Gastroesophageal sphincter (tissue), 4 donors: ENCODE results near the gene MEGF8. TPM values are rescaled to one million over a fixed set of nuclear protein-coding genes. Genes with fewer than 3 reads are reported as not detected.
A peak's percentile ranks its signal among the peaks of the same experiment; 100 is the strongest.

Experiments
- ATAC-seq: fragments of 150-250 bp; one replicate; pipeline ENCODE4 v1.9.1; 2016; ENCODE audit warnings: mild to moderate bottlenecking, moderate library complexity
- H3K27ac ChIP-seq, 4 donors: fragments of 200-600 bp; sonication (generic) in 3 of 4; 1 replicate in 3 of 4; 2 replicates in 1 of 4; pipeline ENCODE4 v1.5.1; 2016 to 2019
- H3K27me3 ChIP-seq: fragments of 200-600 bp; sonication (generic); one replicate; pipeline ENCODE4 v1.5.1; 2019
- H3K36me3 ChIP-seq, 2 donors: fragments of 200-600 bp; sonication (generic); one replicate each; pipeline ENCODE4 v1.5.1; 2019; ENCODE audit warnings: control low read depth in 1 of 2
- H3K4me1 ChIP-seq, 3 donors: fragments of 200-600 bp; sonication (generic); 1 replicate in 2 of 3; 2 replicates in 1 of 3; pipeline ENCODE4 v1.5.1; 2016 to 2019; ENCODE audit warnings: control low read depth in 2 of 3
- H3K4me3 ChIP-seq, 2 donors: fragments of 200-600 bp; sonication (generic); one replicate each; pipeline ENCODE4 v1.5.1; 2019; ENCODE audit warnings: mild to moderate bottlenecking in 1 of 2, moderate library complexity in 1 of 2
- H3K9me3 ChIP-seq, 3 donors: fragments of 200-600 bp; sonication (generic); one replicate each; pipeline ENCODE4 v1.5.1; 2017 to 2019; ENCODE audit warnings: control low read depth in 2 of 3
- CTCF ChIP-seq, 4 experiments: fragments of 200-600 bp in 2 of 4; fragments of 450-650 bp in 2 of 4; sonication (generic) in 1 of 4; IDR thresholded peaks; one replicate each; pipeline ENCODE4 v1.5.1; 2017 to 2019; ENCODE audit warnings: antibody characterized with exemption in 4 of 4, mild to moderate bottlenecking in 2 of 4, moderate library complexity in 2 of 4
- EP300 ChIP-seq: sonication (generic); formaldehyde crosslinking; IDR thresholded peaks from one replicate; pipeline ENCODE4 v1.6.1; 2017; ENCODE audit warnings: antibody characterized with exemption, mild to moderate bottlenecking
- POLR2A ChIP-seq, 2 donors: fragments of 450-650 bp; IDR thresholded peaks; one replicate each; pipeline ENCODE4 v1.6.1; 2017; ENCODE audit warnings: antibody characterized with exemption in 2 of 2, mild to moderate bottlenecking in 2 of 2, moderate library complexity in 1 of 2
- POLR2AphosphoS5 ChIP-seq: sonication (generic); formaldehyde crosslinking; IDR thresholded peaks from one replicate; pipeline ENCODE4 v1.6.1; 2017; ENCODE audit warnings: antibody characterized with exemption
- WGBS, 2 donors: methylation state at CpG; one replicate each; pipeline ENCODE4 v1.1.5; 2018; ENCODE audit warnings: low coverage in 1 of 2; 5-methylcytosine and 5-hydroxymethylcytosine counted together
- total RNA-seq, 4 donors: library from RNA; depleted of rRNA; stranded (reverse); fragments of >200 nt; gene quantifications; one replicate each; pipeline ENCODE4 v1.1.0, GENCODE V29; 2016

Gene MEGF8
- total RNA-seq, 4 donors from 2014 or later: 13.9 to 44.4 (median 18.1) TPM

DNA sequence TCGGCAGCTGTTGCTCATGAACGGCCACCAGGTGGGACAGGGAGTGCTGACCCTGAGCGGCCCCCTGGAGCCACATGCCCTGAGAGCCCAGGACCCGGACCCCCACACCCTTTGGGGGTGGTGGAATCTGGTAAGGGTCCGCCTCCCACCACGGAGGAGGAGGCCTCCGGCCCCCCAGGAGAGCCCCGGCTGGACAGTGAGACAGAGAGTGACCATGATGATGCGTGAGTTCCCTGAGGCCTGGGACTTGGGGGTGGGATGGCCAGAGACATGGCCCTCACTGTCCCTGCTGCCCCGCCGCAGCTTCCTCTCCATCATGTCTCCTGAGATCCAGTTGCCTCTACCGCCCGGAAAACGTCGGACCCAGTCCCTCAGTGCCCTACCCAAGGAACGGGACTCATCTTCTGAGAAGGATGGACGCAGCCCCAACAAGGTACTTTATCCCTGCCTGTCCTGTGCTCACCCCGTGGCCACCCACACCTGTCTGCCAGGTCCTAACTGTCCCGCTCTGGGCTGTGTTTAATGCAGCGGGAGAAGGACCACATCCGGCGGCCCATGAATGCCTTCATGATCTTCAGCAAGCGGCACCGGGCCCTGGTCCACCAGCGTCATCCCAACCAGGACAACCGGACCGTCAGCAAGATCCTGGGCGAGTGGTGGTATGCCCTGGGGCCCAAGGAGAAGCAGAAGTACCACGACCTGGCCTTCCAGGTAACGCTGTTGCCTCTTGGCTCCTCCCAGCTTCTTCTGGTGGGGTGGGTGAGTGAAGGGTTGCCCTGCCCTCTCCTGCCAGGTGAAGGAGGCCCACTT lies 38.2 kb upstream of the MEGF8 start:
- no peak for ATAC-seq
- WGBS, 2 donors: 100% methylated on average over 3 of the region's 30 CpGs; no CpG with 5 or more reads in 1 of the 2 donors
- Histone ChIP-seq H3K4me3 (peak overlapping the region in 1 of 2 donors; percentile 68), H3K27ac (peak overlapping the region in 3 of 4 donors; percentile 97 to 99 (median 98)), H3K36me3 (peaks cover 0 to 56% of the 10 kb centered on the region in 2 donors), H3K4me1 (peaks cover 0 to 54% (median 30%) of the 10 kb centered on the region in 3 donors), H3K9me3 (no peaks in the 10 kb centered on the region), H3K27me3 (no peaks in the 10 kb centered on the region)
- TF ChIP-seq EP300 (no peak), CTCF (IDR thresholded peaks at IDR 0.05) (no peak), POLR2A (IDR thresholded peaks at IDR 0.05) (no peak), POLR2AphosphoS5 (no peak)

GRCh38 chr19:42287827-42288107 lies 37.7 kb upstream of the MEGF8 start:
- H3K27me3 ChIP-seq: no peaks in the 10 kb centered on the region
- ATAC-seq: no peak
- no CpG with 5 or more reads among the region's 10 CpGs for WGBS, 2 donors
- TF ChIP-seq POLR2AphosphoS5 (no peak), POLR2A (IDR thresholded peaks at IDR 0.05) (no peak), CTCF (IDR thresholded peaks at IDR 0.05) (no peak), EP300 (no peak)
- peak overlapping the region in 1 of 4 donors; percentile 98 for H3K27ac ChIP-seq
- H3K9me3 ChIP-seq: no peaks in the 10 kb centered on the region
- H3K36me3 ChIP-seq: peaks cover 0 to 61% of the 10 kb centered on the region in 2 donors
- no peak overlapping the region for H3K4me3 ChIP-seq
- H3K4me1 ChIP-seq: peaks cover 0 to 48% (median 26%) of the 10 kb centered on the region in 3 donors

DNA sequence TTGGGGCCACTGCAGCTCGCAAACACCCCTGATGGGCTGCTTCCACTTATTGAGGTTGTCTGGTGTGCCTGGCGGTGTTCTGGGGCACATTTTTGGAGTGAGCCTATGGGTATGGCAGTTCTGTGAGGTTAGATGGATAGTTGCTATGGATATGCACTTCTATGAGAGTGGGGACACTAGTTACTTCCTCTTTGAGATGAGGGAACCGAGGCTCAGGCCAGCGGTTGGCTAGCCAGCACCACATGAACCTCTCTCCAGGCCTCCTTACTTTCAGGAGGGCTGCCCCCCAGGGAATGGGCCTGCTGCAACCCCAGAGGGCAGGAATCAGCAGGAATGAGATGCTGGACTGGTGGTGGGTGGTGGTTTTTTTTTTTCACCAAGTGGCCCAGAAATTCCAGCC lies 37.0 kb upstream of the MEGF8 start:
- no peaks in the 10 kb centered on the region for H3K27me3 ChIP-seq
- no peak overlapping the region for H3K4me3 ChIP-seq
- 80% methylated on average over 1 to 2 of the region's 4 CpGs for WGBS, 2 donors
- no peak for ATAC-seq
- no peaks in the 10 kb centered on the region for H3K9me3 ChIP-seq
- peak overlapping the region in 2 of 4 donors; percentile 9 to 98 for H3K27ac ChIP-seq
- TF ChIP-seq EP300 (no peak), POLR2A (IDR thresholded peaks at IDR 0.05) (no peak), POLR2AphosphoS5 (no peak), CTCF (IDR thresholded peaks at IDR 0.05) (no peak)
- peaks cover 0 to 68% of the 10 kb centered on the region in 2 donors for H3K36me3 ChIP-seq
- H3K4me1 ChIP-seq: peaks cover 0 to 42% (median 20%) of the 10 kb centered on the region in 3 donors

DNA sequence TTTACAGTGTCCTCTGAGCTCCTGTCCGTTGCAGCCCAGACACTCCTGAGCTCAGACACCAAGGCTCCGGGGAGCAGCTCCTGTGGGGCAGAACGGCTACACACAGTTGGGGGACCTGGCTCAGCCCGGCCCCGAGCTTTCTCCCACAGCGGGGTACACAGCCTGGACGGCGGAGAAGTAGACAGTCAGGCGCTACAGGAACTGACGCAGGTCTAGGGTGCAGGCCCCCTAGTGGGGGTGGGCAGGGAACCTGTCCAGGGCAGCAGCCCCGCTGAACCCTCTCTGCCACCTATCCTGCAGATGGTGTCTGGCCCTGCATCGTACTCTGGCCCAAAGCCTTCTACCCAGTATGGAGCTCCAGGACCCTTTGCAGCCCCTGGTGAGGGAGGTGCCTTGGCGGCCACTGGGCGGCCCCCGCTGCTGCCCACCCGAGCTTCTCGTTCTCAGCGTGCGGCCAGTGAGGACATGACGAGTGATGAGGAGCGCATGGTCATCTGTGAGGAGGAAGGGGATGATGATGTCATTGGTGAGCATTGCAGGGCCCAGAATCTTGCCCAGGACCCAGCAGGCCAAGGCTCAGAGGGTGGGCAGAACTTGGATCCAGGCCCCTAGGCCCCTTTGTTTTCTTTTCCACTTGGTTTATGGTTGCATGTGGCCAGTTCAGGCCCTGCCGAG lies 36.4 kb upstream of the MEGF8 start:
- WGBS, 2 donors: no CpG with 5 or more reads among the region's 22 CpGs
- no peak for ATAC-seq
- Histone ChIP-seq H3K9me3 (no peaks in the 10 kb centered on the region), H3K27ac (peak overlapping the region in 1 of 4 donors; percentile 9), H3K27me3 (no peaks in the 10 kb centered on the region), H3K36me3 (peaks cover 0 to 74% of the 10 kb centered on the region in 2 donors), H3K4me1 (peaks cover 0 to 40% (median 20%) of the 10 kb centered on the region in 3 donors), H3K4me3 (no peak overlapping the region)
- TF ChIP-seq CTCF (IDR thresholded peaks at IDR 0.05) (no peak), POLR2A (IDR thresholded peaks at IDR 0.05) (no peak), POLR2AphosphoS5 (no peak), EP300 (no peak)
